Aorta (tissue), 5 donors: ENCODE results near the gene RPS16. TPM values are rescaled to one million over a fixed set of nuclear protein-coding genes. Genes with fewer than 3 reads are reported as not detected.

Experiments
- ATAC-seq: fragments of 200-7000 bp; cut with Tn5 transposase; one replicate; pipeline ENCODE4 v1.9.1; 2022; ENCODE audit warnings: moderate library complexity; ENCODE audit not compliant: low FRiP score
- DNase-seq, 2 donors: peaks; one replicate each; pipeline ENCODE4 v3.0.0-alpha.2; 2020
- H3K27ac ChIP-seq, 2 donors: one replicate each; pipeline ENCODE4 v1.5.1; 2013; ENCODE audit warnings: low read length in 2 of 2, mild to moderate bottlenecking in 2 of 2, moderate library complexity in 2 of 2, control low read depth in 1 of 2, inconsistent platforms in 1 of 2, low read depth in 1 of 2
- H3K27me3 ChIP-seq, 2 donors: one replicate each; pipeline ENCODE4 v1.6.1; 2013; ENCODE audit warnings: control low read depth in 1 of 2, low read length in 1 of 2, mild to moderate bottlenecking in 1 of 2, moderate library complexity in 1 of 2; ENCODE audit not compliant: insufficient read depth in 2 of 2, control insufficient read depth in 1 of 2
- H3K36me3 ChIP-seq, 2 donors: one replicate each; pipeline ENCODE4 v1.6.1; 2013; ENCODE audit warnings: control low read depth in 1 of 2, low read length in 1 of 2, mild to moderate bottlenecking in 1 of 2; ENCODE audit not compliant: insufficient read depth in 2 of 2, control insufficient read depth in 1 of 2
- H3K4me1 ChIP-seq, 2 donors: one replicate each; pipeline ENCODE4 v1.6.1; 2013; ENCODE audit warnings: low read length in 2 of 2, control low read depth in 1 of 2, mild to moderate bottlenecking in 1 of 2, moderate library complexity in 1 of 2; ENCODE audit not compliant: insufficient read depth in 2 of 2, control insufficient read depth in 1 of 2
- H3K4me3 ChIP-seq, 2 donors: one replicate each; pipeline ENCODE4 v1.5.1; 2013; ENCODE audit warnings: low read length in 2 of 2, control low read depth in 1 of 2, mild to moderate bottlenecking in 1 of 2
- H3K9me3 ChIP-seq: one replicate; pipeline ENCODE4 v1.6.1; 2013; ENCODE audit warnings: mild to moderate bottlenecking, low read length; ENCODE audit not compliant: control insufficient read depth
- WGBS, 2 donors: extraction: QIAGEN DNeasy Blood & Tissue Kit; methylation state at CpG; one replicate each; pipeline ENCODE4 v1.1.7; 2013; 5-methylcytosine and 5-hydroxymethylcytosine counted together
- intact Hi-C, 2 donors: fragments of 100-400 bp; cut with DNase I; formaldehyde crosslinking; loops; one replicate each; pipeline versions ENCODE4 v1.14.2 to v1.15.0; 2022
- polyA plus RNA-seq, 2 donors: library from polyadenylated mRNA; stranded (reverse); fragments of 200-250 nt; gene quantifications; one replicate each; pipeline ENCODE4 v1.2.3, GENCODE V29; 2013
- total RNA-seq, 2 donors: library from RNA; stranded (reverse); fragmentation: NEBNext Ultra II Directional; extraction: Animal tissue kit (Norgen Biotek cat#: 25700); gene quantifications; one replicate each; pipeline ENCODE4 v1.2.1, GENCODE V29; 2021
- donor health status: healthy with polysubstance abuse.
- donor health status: Bipolar disorder and iron deficiency.
- donor health status: DM: no; HTN: no; CAD: no.
- donor health status: DM: no; HTN: no; CAD: no.
- donor health status: DM: yes; HTN: yes; CAD: no.

RPS16 gene
- total and polyA plus RNA-seq, 4 donors, result 1,268 to 4,459 (median 2,272) TPM

DNA sequence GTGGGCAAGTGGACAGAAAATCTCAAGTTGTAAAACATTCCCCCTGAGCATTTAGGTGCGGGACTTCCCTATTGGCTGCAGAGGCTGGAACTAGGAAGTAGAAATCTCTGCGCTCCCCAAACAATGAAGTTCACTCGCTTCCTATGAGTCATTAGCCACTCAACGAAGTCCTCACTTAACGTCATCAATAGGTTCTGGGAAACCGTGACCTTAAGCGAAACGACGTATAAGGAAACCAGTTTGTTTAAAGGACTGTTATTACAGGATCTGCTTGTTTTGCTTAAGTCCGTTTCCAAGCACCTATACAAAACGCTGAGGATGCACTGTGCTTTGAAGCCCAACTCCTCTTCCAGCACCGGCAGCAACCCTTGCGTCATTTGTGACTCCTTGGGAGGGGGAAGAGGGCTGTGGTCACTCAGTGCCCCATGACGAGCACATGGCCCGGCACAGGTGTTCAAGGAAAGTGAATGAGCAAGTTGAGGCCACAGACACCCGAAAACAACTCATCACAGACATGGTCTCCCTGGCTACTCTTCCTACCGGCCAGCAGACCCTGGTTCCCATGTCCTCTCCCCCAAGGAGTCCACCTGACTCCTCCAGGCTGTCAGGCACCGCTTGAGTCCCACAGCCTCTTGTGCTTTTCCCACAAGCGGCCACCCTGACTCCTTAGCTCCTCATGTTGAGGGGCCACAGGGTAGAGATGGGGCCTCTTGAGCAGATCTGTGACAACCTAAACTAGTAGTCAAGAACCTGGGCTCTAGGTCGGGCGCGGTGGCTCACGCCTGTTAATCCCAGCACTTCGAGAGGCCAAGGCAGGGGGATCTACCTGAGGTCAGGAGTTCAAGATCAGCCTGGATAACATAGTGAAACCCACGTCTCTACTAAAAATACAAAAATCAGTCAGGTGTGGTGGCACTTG lies 4.8 kb downstream of the RPS16 start:
- WGBS, 2 donors, result 71 to 74% methylated on average over 25 of the region's 25 CpGs
- H3K9me3 ChIP-seq, result no peaks in the 10 kb centered on the region
- no peaks in the 10 kb centered on the region for H3K27me3 ChIP-seq
- peaks cover 2 to 6% of the 10 kb centered on the region in 2 donors for H3K36me3 ChIP-seq
- no peak for ATAC-seq
- intact Hi-C loops, result no loop called here
- no peak overlapping the region for H3K27ac ChIP-seq
- peaks cover 0 to 2% of the 10 kb centered on the region in 2 donors for H3K4me1 ChIP-seq
- no peak overlapping the region for H3K4me3 ChIP-seq
- peak in 1 of 2 donors; percentile 72 for DNase-seq

DNA sequence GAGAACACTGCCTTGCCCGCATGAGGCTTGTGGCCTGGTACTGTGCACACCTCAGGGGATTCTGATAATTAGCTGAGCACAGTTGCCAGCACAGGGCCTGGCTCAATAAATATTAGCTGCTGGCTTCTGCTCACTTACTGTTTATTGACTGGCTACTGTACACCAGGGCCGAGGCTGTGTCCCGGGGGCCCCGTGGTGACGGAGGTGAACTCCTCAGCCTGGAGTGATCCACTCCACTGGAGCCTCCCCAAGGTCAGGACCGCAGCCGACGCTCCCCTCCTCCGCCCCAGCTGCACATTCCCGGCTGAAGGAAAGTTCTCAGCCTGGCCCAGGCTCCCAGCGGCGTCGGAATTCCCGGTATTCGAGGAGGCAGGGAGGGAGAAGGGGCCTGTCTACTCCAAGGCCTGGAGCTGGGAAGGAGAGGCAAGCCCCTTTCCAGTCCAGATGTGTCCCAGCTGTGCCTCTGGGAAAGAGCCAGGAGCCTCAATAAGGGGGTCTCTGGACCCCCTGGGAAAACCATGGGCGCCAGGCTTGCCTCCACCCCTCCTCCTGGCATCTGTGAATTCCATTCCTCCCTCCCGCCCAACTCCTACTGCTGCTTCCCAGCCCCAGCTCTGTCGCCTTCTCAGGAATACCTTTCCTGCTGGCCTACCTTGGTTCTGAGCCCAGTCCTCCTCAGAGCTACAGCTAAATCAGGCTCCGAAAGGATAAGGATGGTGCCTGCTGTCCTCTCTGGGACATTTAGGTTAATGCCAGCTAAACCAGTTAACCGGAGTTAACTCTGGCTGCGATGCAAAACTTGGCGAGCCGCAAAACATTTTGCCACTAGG lies 7.3 kb downstream of the RPS16 start:
- DNase-seq (peak; percentile 85 to 90), ATAC-seq (peak; percentile 68)
- Histone ChIP-seq H3K27ac (peak overlapping the region; percentile 53 to 91), H3K9me3 (no peaks in the 10 kb centered on the region), H3K27me3 (no peaks in the 10 kb centered on the region), H3K4me1 (no peaks in the 10 kb centered on the region), H3K36me3 (peaks cover 2% of the 10 kb centered on the region in 2 donors), H3K4me3 (no peak overlapping the region)
- intact Hi-C loops, result loop anchor here in 1 of 2 donors (2.0 kb wide), 1 partner anchor 14 kb away; no protein-coding TSS in a partner anchor
- WGBS, 2 donors, result 5 to 6% methylated on average over 23 of the region's 23 CpGs

DNA sequence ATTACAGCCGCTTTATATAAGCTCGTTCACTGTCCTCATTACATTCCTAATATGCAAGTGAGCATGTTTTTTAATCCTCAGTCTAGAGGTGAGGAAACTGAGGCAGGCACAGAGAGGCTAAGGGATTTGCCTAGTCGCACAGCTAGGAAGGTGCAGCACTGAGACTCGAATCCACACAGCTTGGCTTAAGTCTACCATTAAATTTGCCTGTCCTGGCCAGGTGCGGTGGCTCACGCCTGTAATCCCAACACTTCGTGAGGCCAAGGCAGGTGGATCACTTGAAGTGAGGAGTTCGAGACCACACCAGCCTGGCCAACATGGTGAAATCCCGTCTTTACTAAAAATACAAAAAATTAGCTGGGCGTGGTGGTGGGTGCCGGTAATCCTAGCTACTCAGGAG lies 8.0 kb downstream of the RPS16 start:
- peaks cover 0 to under 1% of the 10 kb centered on the region in 2 donors for H3K36me3 ChIP-seq
- ATAC-seq (no peak), DNase-seq (no peak)
- H3K27ac ChIP-seq, result no peak overlapping the region
- WGBS, 2 donors, result 90 to 93% methylated on average over 11 of the region's 11 CpGs
- H3K4me1 ChIP-seq, result no peaks in the 10 kb centered on the region
- H3K9me3 ChIP-seq, result no peaks in the 10 kb centered on the region
- no peak overlapping the region for H3K4me3 ChIP-seq
- no peaks in the 10 kb centered on the region for H3K27me3 ChIP-seq
- intact Hi-C loops, result loop anchor here in 1 of 2 donors (2.0 kb wide), 1 partner anchor 13 kb away; no protein-coding TSS in a partner anchor

DNA sequence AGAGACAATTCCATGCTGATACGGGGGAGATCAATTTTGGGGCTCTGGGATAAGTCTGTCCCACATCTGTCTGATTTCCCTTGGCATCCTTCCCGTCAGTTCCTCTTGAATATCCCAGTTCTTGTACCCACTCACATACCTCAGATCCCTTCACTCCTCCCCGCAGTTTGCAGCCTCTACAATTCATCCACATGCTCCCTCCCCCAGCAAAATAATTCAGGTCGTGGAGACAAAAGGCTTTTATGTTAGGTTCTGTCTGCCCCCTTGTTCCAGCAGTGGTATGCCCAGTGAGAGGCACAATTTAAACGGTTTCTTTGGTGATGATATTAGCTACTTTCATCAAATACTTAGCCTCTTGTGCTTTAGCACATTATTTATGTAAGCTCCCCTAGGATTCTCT lies 9.6 kb downstream of the RPS16 start:
- H3K4me1 ChIP-seq, result no peaks in the 10 kb centered on the region

DNA sequence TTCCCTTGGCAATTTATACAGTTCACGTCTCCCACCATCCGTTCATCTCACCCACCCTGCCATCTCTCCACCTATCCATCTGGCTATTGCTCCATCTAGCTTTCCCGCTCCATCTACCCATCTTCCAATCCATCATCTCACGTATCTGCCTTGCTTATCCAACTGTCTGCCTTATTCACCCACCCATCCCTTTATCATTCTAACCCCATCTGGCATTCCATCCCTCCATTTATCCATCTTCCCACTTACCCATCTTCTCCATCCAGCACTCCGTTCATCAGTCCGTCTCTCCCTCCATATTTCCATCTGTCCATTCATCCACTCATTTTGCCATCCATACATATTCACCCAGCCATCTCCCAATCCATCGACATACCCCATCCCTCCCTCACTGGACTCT lies 10.0 kb downstream of the RPS16 start:
- WGBS, 2 donors, result 86 to 91% methylated on average over 7 of the region's 7 CpGs
- no peaks in the 10 kb centered on the region for H3K27me3 ChIP-seq
- intact Hi-C loops, result no loop called here
- no peak overlapping the region for H3K4me3 ChIP-seq
- no peaks in the 10 kb centered on the region for H3K9me3 ChIP-seq
- H3K36me3 ChIP-seq, result peaks cover 0 to 4% of the 10 kb centered on the region in 2 donors
- H3K4me1 ChIP-seq, result no peaks in the 10 kb centered on the region
- no peak overlapping the region for H3K27ac ChIP-seq
- no peak for DNase-seq
- ATAC-seq, result no peak

More for the DNA sequence above, 9.6 kb downstream of the RPS16 start:
- WGBS, 2 donors, result 55 to 60% methylated on average over 5 of the region's 5 CpGs
- Histone ChIP-seq H3K9me3 (no peaks in the 10 kb centered on the region), H3K4me3 (no peak overlapping the region), H3K27ac (no peak overlapping the region), H3K36me3 (peaks cover 0 to 4% of the 10 kb centered on the region in 2 donors), H3K27me3 (no peaks in the 10 kb centered on the region)
- ATAC-seq (no peak), DNase-seq (no peak)
- intact Hi-C loops, result no loop called here

DNA sequence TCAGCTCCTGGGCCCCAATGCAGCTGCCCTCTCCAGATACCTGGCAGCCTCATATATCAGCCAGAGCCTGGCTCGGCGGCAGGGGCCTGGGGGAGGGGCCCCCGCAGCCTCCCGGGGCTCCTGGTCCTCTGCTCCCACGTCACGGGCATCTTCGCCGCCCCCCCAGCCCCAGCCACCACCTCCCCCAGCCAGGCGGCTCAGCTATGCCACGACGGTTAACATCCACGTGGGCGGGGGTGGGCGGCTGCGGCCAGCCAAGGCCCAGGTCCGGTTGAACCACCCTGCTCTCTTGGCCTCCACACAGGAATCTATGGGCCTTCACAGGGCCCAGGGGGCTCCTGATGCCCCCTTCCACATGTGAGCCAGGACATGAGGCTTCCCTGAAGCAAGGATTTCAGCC lies 10.8 kb downstream of the RPS16 start:
- Histone ChIP-seq H3K27me3 (no peaks in the 10 kb centered on the region), H3K36me3 (peaks cover 2 to 4% of the 10 kb centered on the region in 2 donors), H3K4me3 (no peak overlapping the region), H3K9me3 (no peaks in the 10 kb centered on the region), H3K4me1 (no peaks in the 10 kb centered on the region), H3K27ac (no peak overlapping the region)
- ATAC-seq (no peak), DNase-seq (no peak)
- intact Hi-C loops, result no loop called here
- WGBS, 2 donors, result 66% methylated on average over 15 to 16 of the region's 16 CpGs

DNA sequence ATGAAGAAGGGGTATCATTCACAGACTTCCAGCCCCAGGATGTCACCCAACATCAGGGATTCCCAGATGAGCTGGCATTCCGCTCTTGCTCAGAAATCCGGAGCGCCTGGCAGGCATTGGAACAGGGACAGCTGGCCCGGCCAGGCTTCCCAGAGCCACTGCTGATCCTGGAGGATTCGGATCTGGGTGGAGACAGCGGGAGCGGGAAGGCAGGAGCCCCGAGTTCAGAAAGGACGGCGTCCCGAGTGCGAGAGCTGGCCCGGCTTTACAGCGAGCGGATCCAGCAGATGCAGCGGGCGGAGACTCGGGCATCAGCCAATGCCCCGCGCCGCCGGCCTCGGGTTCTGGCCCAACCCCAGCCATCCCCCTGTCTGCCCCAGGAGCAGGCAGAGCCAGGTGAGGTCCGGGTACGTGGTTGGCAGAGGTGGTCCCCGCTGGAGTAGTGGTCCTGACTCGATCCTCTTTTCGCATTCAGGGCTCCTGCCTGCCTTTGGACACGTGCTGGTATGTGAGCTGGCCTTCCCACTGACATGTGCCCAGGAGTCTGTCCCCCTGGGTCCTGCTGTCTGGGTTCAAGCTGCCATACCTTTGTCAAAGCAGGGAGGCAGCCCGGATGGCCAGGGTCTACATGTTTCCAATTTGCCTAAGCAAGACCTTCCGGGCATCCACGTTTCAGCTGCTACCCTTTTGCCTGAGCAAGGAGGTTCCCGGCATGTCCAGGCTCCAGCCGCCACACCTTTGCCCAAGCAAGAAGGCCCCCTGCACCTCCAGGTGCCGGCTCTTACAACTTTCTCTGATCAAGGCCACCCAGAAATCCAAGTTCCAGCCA lies 12.3 kb downstream of the RPS16 start:
- Histone ChIP-seq H3K27ac (no peak overlapping the region), H3K4me1 (no peaks in the 10 kb centered on the region), H3K27me3 (no peaks in the 10 kb centered on the region), H3K9me3 (no peaks in the 10 kb centered on the region), H3K4me3 (no peak overlapping the region), H3K36me3 (peaks cover 2 to 5% of the 10 kb centered on the region in 2 donors)
- DNase-seq (no peak), ATAC-seq (no peak)
- WGBS, 2 donors, result 80 to 81% methylated on average over 34 to 35 of the region's 35 CpGs
- intact Hi-C loops, result no loop called here

DNA sequence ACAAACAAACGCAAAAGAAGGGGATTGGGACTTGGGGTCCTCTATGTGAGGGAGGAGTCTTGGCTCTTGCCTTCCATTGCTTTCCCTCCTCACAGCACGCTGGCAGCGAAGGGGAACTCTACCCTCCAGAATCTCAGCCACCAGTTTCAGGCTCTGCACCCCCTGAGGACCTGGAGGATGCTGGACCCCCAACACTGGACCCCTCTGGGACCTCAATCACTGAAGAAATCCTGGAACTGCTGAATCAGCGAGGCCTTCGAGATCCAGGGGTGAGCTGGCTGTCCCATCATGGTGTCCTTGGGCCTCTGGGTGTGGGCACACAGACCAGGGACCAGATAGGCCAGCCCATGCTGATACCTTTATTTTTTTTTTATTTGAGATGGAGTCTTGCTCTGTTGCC lies 13.7 kb downstream of the RPS16 start:
- H3K27ac ChIP-seq, result no peak overlapping the region
- intact Hi-C loops, result no loop called here
- WGBS, 2 donors, result 91% methylated on average over 5 of the region's 5 CpGs
- no peaks in the 10 kb centered on the region for H3K27me3 ChIP-seq
- H3K9me3 ChIP-seq, result no peaks in the 10 kb centered on the region
- no peaks in the 10 kb centered on the region for H3K4me1 ChIP-seq
- no peak for ATAC-seq
- DNase-seq, result no peak
- H3K36me3 ChIP-seq, result peaks cover 2 to 7% of the 10 kb centered on the region in 2 donors
- H3K4me3 ChIP-seq, result no peak overlapping the region
